HEK293 (cell line): Measurements from ENCODE around the gene ERF.
A peak's percentile ranks its signal among the peaks of the same experiment; 100 is the strongest.

Experiments used
- CTCF ChIA-PET: fragments of 350-600 bp; formaldehyde crosslinking; extraction: SDS; loops from one replicate; lab custom pipeline; 2021; ENCODE audit warnings: antibody characterized with exemption; lab: Yijun Ruan, JAX
- POLR2A ChIA-PET: fragments of 300-600 bp; formaldehyde crosslinking; extraction: SDS; loops from one replicate; lab custom pipeline; 2020; ENCODE audit warnings: antibody characterized with exemption, inconsistent platforms; lab: Yijun Ruan, JAX
- H3K27ac ChIP-seq: fragments of 200-500 bp; sonication (Bioruptor generic); 2 replicates; pipeline ENCODE4 v1.5.1; 2014; ENCODE audit warnings: low read depth, low read length, control low read depth, inconsistent platforms; ENCODE audit errors: extremely low read depth
- H3K36me3 ChIP-seq, 2 experiments: fragments of 200-500 bp in 1 of 2; sonication (Bioruptor generic) in 1 of 2; 1 replicate in 1 of 2; 2 replicates in 1 of 2; pipeline ENCODE4 v1.5.1; 2014 to 2017; ENCODE audit warnings: inconsistent platforms in 2 of 2, low read length in 2 of 2; ENCODE audit not compliant: control insufficient read depth in 2 of 2, insufficient read depth in 1 of 2
- H3K4me1 ChIP-seq: fragments of 200-500 bp; sonication (Bioruptor generic); 2 replicates; pipeline ENCODE4 v1.5.1; 2014; ENCODE audit warnings: mild to moderate bottlenecking, low read length, inconsistent platforms; ENCODE audit not compliant: control insufficient read depth, insufficient read depth
- H3K4me3 ChIP-seq: 2 replicates; pipeline ENCODE4 v1.5.1; 2011; ENCODE audit warnings: low read depth, mild to moderate bottlenecking, control low read depth, low read length, moderate library complexity
- H3K9me3 ChIP-seq: fragments of 200-500 bp; sonication (Bioruptor generic); 2 replicates; pipeline ENCODE4 v1.5.1; 2014; ENCODE audit warnings: low read depth, low read length, inconsistent platforms; ENCODE audit not compliant: control insufficient read depth, insufficient read depth
- FEZF1 ChIP-seq: fragments of 450-650 bp; formaldehyde crosslinking; IDR thresholded peaks from 2 replicates; pipeline ENCODE4 v1.5.1; 2016; ENCODE audit warnings: missing biosample characterization, missing genetic modification characterization
- HIC1 ChIP-seq: fragments of 450-650 bp; formaldehyde crosslinking; IDR thresholded peaks from 2 replicates; pipeline ENCODE4 v1.5.1; 2016; ENCODE audit warnings: missing biosample characterization, missing genetic modification characterization
- KLF1 ChIP-seq: fragments of 450-650 bp; formaldehyde crosslinking; IDR thresholded peaks from 2 replicates; pipeline ENCODE4 v1.5.1; 2016; ENCODE audit warnings: missing biosample characterization, missing genetic modification characterization
- KLF16 ChIP-seq: fragments of 450-650 bp; formaldehyde crosslinking; IDR thresholded peaks from 2 replicates; pipeline ENCODE4 v1.5.1; 2017; ENCODE audit warnings: missing biosample characterization, missing genetic modification characterization
- KLF8 ChIP-seq: fragments of 450-650 bp; formaldehyde crosslinking; IDR thresholded peaks from 2 replicates; pipeline ENCODE4 v1.5.1; 2016; ENCODE audit warnings: missing biosample characterization, missing genetic modification characterization
- KLF9 ChIP-seq: fragments of 450-650 bp; formaldehyde crosslinking; IDR thresholded peaks from 2 replicates; pipeline ENCODE4 v1.5.1; 2016; ENCODE audit warnings: missing biosample characterization, missing genetic modification characterization, low read depth
- MYNN ChIP-seq: fragments of 450-650 bp; formaldehyde crosslinking; IDR thresholded peaks from 2 replicates; pipeline ENCODE4 v1.5.1; 2016; ENCODE audit warnings: missing biosample characterization, missing genetic modification characterization, borderline replicate concordance
- REPIN1 ChIP-seq: fragments of 450-650 bp; formaldehyde crosslinking; IDR thresholded peaks from 2 replicates; pipeline ENCODE4 v1.5.1; 2017; ENCODE audit warnings: missing biosample characterization, missing genetic modification characterization, low read depth
- SCRT2 ChIP-seq: fragments of 450-650 bp; formaldehyde crosslinking; IDR thresholded peaks from 2 replicates; pipeline ENCODE4 v1.5.1; 2016; ENCODE audit warnings: missing biosample characterization, missing genetic modification characterization
- SETDB1 ChIP-seq: IDR thresholded peaks from one replicate; pipeline ENCODE4 v1.6.1; 2017; ENCODE audit warnings: mild to moderate bottlenecking, low read length, moderate library complexity, mixed read lengths; ENCODE audit not compliant: insufficient read length
- WT1 ChIP-seq: fragments of 450-650 bp; formaldehyde crosslinking; IDR thresholded peaks from 2 replicates; pipeline ENCODE4 v1.5.1; 2016; ENCODE audit warnings: missing biosample characterization, missing genetic modification characterization
- ZBTB20 ChIP-seq: fragments of 450-650 bp; formaldehyde crosslinking; IDR thresholded peaks from 2 replicates; pipeline ENCODE4 v1.5.1; 2016; ENCODE audit warnings: missing biosample characterization, missing genetic modification characterization
- ZBTB7A ChIP-seq: fragments of 450-650 bp; formaldehyde crosslinking; IDR thresholded peaks from 2 replicates; pipeline ENCODE4 v1.5.1; 2016; ENCODE audit warnings: low read depth, missing biosample characterization, missing genetic modification characterization
- ZNF10 ChIP-seq: fragments of 450-650 bp; formaldehyde crosslinking; IDR thresholded peaks from 2 replicates; pipeline ENCODE4 v1.5.1; 2017; ENCODE audit warnings: missing biosample characterization, missing genetic modification characterization
- ZNF121 ChIP-seq: fragments of 450-650 bp; formaldehyde crosslinking; IDR thresholded peaks from 2 replicates; pipeline ENCODE4 v1.5.1; 2016; ENCODE audit warnings: missing biosample characterization, missing genetic modification characterization
- ZNF335 ChIP-seq: fragments of 450-650 bp; formaldehyde crosslinking; conservative IDR thresholded peaks from 2 replicates; pipeline ENCODE4 v1.5.1; 2016; ENCODE audit warnings: missing biosample characterization, missing genetic modification characterization
- ZNF350 ChIP-seq: fragments of 450-650 bp; formaldehyde crosslinking; IDR thresholded peaks from 2 replicates; pipeline ENCODE4 v1.5.0; 2017; ENCODE audit warnings: missing biosample characterization, mild to moderate bottlenecking, missing genetic modification characterization
- ZNF501 ChIP-seq: fragments of 450-650 bp; formaldehyde crosslinking; IDR thresholded peaks from 2 replicates; pipeline ENCODE4 v1.5.1; 2016; ENCODE audit warnings: missing biosample characterization, missing genetic modification characterization
- ZNF600 ChIP-seq: fragments of 450-650 bp; formaldehyde crosslinking; IDR thresholded peaks from 2 replicates; pipeline ENCODE4 v1.5.1; 2016; ENCODE audit warnings: missing biosample characterization, missing genetic modification characterization
- ZNF629 ChIP-seq: fragments of 450-650 bp; formaldehyde crosslinking; IDR thresholded peaks from 2 replicates; pipeline ENCODE4 v1.5.1; 2017; ENCODE audit warnings: missing biosample characterization, missing genetic modification characterization
- ZNF704 ChIP-seq: fragments of 450-650 bp; formaldehyde crosslinking; IDR thresholded peaks from 2 replicates; pipeline ENCODE4 v1.5.1; 2016; ENCODE audit warnings: missing biosample characterization, missing genetic modification characterization
- ZSCAN23 ChIP-seq: fragments of 450-650 bp; formaldehyde crosslinking; IDR thresholded peaks from 2 replicates; pipeline ENCODE4 v1.5.1; 2016; ENCODE audit warnings: missing biosample characterization, missing genetic modification characterization
- TF ChIP-seq, protein P1 (sequence below): fragments of 450-650 bp; formaldehyde crosslinking; conservative IDR thresholded peaks from 2 replicates; pipeline ENCODE4 v1.5.1; 2016; ENCODE audit warnings: low read depth, missing biosample characterization, missing genetic modification characterization
- TF ChIP-seq, protein P2 (sequence below): fragments of 450-650 bp; formaldehyde crosslinking; IDR thresholded peaks from 2 replicates; pipeline ENCODE4 v1.5.1; 2016; ENCODE audit warnings: missing biosample characterization, missing genetic modification characterization

The ERF gene

DNA sequence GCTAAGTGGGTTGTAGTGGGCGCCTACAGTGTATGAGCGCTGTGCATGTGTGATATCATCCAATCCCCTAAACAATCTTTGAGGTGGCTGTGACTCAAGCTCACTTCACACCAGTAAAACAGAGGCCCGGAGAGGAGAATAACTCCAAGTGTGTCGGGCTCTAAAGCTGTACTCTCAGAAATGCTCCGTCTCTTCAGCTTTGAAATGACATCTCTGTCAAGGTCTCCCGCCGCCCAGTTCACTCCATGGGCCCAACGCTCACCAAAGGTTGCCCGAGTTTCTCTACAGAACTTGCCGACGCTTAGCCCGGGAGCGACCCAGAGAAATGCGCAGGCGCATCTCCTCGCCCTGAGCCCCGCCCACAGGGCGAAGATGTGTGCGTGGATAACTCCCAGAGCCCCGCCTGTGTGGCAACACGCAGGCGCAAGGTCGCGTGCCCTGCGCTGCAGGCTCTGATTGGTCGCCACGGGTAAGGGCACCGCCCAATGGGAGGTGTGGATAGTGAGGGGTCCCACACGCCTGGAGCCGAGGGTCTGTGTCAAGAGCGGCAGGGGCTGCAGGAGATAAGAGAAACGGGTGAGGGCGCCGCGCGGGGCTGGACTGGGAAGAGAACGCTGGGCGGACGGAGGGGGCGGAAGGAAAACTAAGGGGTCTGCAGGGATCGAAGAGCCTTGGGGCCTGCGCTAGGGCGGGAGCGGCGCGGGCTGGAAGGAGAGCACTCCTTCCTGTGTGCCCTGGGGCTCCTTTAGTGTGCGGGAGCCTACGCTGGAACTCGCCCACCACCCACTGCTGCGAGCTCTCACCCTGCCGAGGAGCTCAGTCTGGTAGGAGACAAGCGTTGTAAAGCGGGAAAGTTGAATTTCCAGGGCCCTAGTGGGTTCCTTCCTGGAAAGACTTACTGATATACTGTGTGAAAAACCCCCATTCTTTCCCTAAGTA, 34.8 kb downstream of the ERF start, which contains the start of gene ZNF526 (continued):
- TF ChIP-seq KLF1 (tag by site-specific recombination) (peak; percentile 80), MYNN (tag by site-specific recombination) (no peak), ZNF629 (tag by site-specific recombination) (peak; percentile 76)

- no peaks in the 10 kb centered on the region for H3K9me3 ChIP-seq
- peaks cover 23% of the 10 kb centered on the region for H3K4me1 ChIP-seq
- H3K27ac ChIP-seq: peak within 1 kb of the TSS; percentile 92
- peak within 1 kb of the TSS; percentile 75 for H3K4me3 ChIP-seq
- POLR2A ChIA-PET: interaction anchor here (0.5 to 6.0 kb wide), 10 partner anchors 11 to 358 kb away, joined by 3 to 67 read pairs (median 6); partner anchors contain the start of gene GSK3A
- CTCF ChIA-PET: interaction anchor here (0.6 to 2.1 kb wide), 6 partner anchors 10 to 109 kb away, joined by 3 to 7 read pairs (median 4); no protein-coding TSS in a partner anchor
- peaks cover 37 to 41% of the 10 kb centered on the region in 2 experiments for H3K36me3 ChIP-seq
- TF ChIP-seq KLF9 (tag by site-specific recombination) (peak; percentile 99), ZNF335 (peak; percentile 71), WT1 (tag by site-specific recombination) (0 out of 2 replicates have a peak, but pooled peaks have one; percentile 2), HIC1 (no peak), REPIN1 (tag by site-specific recombination) (no peak), ZBTB7A (peak; percentile 77; the same call in 1 of the 2 replicates), ZNF600 (tag by site-specific recombination) (peak; percentile 79), ZNF704 (tag by site-specific recombination) (no peak), SCRT2 (tag by site-specific recombination) (peak; percentile 91), FEZF1 (tag by site-specific recombination) (0 out of 2 replicates have a peak, but pooled peaks have one; percentile 5), ZSCAN23 (tag by site-specific recombination) (no peak), ZNF629 (tag by site-specific recombination) (peak; percentile 89), KLF8 (peak; percentile 92), SETDB1 (no peak), ZNF121 (tag by site-specific recombination) (0 out of 2 replicates have a peak, but pooled peaks have one; percentile 23), KLF16 (tag by site-specific recombination) (peak; percentile 80), ZBTB20 (tag by site-specific recombination) (peak; percentile 60; the same call in 1 of the 2 replicates), MYNN (tag by site-specific recombination) (no peak), ZNF350 (tag by site-specific recombination) (no peak), ZNF10 (peak; percentile 77), ZNF501 (peak; percentile 49; the same call in 1 of the 2 replicates)
- TF ChIP-seq, protein P1, sequence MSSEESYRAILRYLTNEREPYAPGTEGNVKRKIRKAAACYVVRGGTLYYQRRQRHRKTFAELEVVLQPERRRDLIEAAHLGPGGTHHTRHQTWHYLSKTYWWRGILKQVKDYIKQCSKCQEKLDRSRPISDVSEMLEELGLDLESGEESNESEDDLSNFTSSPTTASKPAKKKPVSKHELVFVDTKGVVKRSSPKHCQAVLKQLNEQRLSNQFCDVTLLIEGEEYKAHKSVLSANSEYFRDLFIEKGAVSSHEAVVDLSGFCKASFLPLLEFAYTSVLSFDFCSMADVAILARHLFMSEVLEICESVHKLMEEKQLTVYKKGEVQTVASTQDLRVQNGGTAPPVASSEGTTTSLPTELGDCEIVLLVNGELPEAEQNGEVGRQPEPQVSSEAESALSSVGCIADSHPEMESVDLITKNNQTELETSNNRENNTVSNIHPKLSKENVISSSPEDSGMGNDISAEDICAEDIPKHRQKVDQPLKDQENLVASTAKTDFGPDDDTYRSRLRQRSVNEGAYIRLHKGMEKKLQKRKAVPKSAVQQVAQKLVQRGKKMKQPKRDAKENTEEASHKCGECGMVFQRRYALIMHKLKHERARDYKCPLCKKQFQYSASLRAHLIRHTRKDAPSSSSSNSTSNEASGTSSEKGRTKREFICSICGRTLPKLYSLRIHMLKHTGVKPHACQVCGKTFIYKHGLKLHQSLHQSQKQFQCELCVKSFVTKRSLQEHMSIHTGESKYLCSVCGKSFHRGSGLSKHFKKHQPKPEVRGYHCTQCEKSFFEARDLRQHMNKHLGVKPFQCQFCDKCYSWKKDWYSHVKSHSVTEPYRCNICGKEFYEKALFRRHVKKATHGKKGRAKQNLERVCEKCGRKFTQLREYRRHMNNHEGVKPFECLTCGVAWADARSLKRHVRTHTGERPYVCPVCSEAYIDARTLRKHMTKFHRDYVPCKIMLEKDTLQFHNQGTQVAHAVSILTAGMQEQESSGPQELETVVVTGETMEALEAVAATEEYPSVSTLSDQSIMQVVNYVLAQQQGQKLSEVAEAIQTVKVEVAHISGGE (tag by site-specific recombination): peak; percentile 31; the same call in 1 of the 2 replicates
- TF ChIP-seq, protein P2, sequence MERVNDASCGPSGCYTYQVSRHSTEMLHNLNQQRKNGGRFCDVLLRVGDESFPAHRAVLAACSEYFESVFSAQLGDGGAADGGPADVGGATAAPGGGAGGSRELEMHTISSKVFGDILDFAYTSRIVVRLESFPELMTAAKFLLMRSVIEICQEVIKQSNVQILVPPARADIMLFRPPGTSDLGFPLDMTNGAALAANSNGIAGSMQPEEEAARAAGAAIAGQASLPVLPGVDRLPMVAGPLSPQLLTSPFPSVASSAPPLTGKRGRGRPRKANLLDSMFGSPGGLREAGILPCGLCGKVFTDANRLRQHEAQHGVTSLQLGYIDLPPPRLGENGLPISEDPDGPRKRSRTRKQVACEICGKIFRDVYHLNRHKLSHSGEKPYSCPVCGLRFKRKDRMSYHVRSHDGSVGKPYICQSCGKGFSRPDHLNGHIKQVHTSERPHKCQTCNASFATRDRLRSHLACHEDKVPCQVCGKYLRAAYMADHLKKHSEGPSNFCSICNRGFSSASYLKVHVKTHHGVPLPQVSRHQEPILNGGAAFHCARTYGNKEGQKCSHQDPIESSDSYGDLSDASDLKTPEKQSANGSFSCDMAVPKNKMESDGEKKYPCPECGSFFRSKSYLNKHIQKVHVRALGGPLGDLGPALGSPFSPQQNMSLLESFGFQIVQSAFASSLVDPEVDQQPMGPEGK (tag by site-specific recombination): peak; percentile 45
These were observed 37.1 kb downstream of the ERF start, which contains the start of gene DEDD2 for GRCh38 chr19:42217520-42218437. DEDD2 (minus strand) TSS chr19:42217677; CDS start chr19:42217007, 670 bp downstream.
